OCI-M1 (cell line): ENCODE results near the gene ZFR.
"Not testable (repeated sequence)": the region's sequence is repeated elsewhere in the genome, so short reads cannot be mapped to it uniquely, and the experiment has no call there.

Experiments
- DNase-seq: peaks from one replicate; lab custom pipeline; 2025; lab: John Stamatoyannopoulos, UW

The ZFR gene

GRCh38 chr5:32319926-32320543 lies 124.5 kb downstream of the ZFR start:
- DNase-seq, result no peak

- no peak for DNase-seq
Observed at GRCh38 chr5:32319392-32319791, 125.1 kb downstream of the ZFR start.

- DNase-seq, result no peak
Observed at GRCh38 chr5:32317041-32317440, 127.5 kb downstream of the ZFR start.

GRCh38 chr5:32315221-32316014 lies 129.1 kb downstream of the ZFR start:
- DNase-seq, result no peak

- no peak for DNase-seq
Observed at GRCh38 chr5:32314658-32315057, 129.9 kb downstream of the ZFR start.

- DNase-seq, result not testable (repeated sequence)
Observed at GRCh38 chr5:32314152-32314488, 130.4 kb downstream of the ZFR start.

GRCh38 chr5:32312595-32313332 lies 131.8 kb downstream of the ZFR start, which contains the start of gene MTMR12:
MTMR12 (minus strand) TSS chr5:32312939; CDS start chr5:32312838, 101 bp downstream.
- DNase-seq, result peak; percentile 99

- DNase-seq, result peak; percentile 50
Observed at GRCh38 chr5:32312197-32312594, 132.3 kb downstream of the ZFR start.

- peak; percentile 35 for DNase-seq
Observed at GRCh38 chr5:32311404-32312196, 132.9 kb downstream of the ZFR start.

- DNase-seq, result no peak
Observed at GRCh38 chr5:32309761-32310160, 134.8 kb downstream of the ZFR start.

GRCh38 chr5:32308946-32309345 lies 135.6 kb downstream of the ZFR start:
- DNase-seq, result no peak

GRCh38 chr5:32307769-32308194 lies 136.8 kb downstream of the ZFR start:
- DNase-seq, result no peak

- DNase-seq, result peak; percentile 55
Observed at GRCh38 chr5:32304622-32305021, 139.9 kb downstream of the ZFR start.
